Endothelial cell of umbilical vein (primary cell): Measurements from ENCODE around the gene C17orf100. TPM values are rescaled to one million over a fixed set of nuclear protein-coding genes. Genes with fewer than 3 reads are reported as not detected.
A peak's percentile ranks its signal among the peaks of the same experiment; 100 is the strongest.

Source experiments
- BruUV-seq: library from RNA; stranded (reverse); fragments of 400-500 nt; replicated peaks from 2 replicates; lab custom pipeline; 2021; lab: Mats Ljungman, UMichigan
- CTCF ChIA-PET: fragments of 300-600, 350-600 bp; sonication (Branson Sonifier 250); formaldehyde crosslinking; loops from one replicate; lab custom pipeline; 2021; ENCODE audit warnings: antibody characterized with exemption, inconsistent platforms; lab: Charles Lee
- POLR2A ChIA-PET: fragments of 300-600, 350-600 bp; sonication (Branson Sonifier 250); formaldehyde crosslinking; loops from one replicate; lab custom pipeline; 2021; ENCODE audit warnings: antibody characterized with exemption, inconsistent platforms; lab: Charles Lee
- DNase-seq: peaks from one replicate; pipeline ENCODE4 v3.0.0-alpha.2; 2011; ENCODE audit warnings: low read depth, low spot score
- FAIRE-seq: peaks from 2 replicates; lab custom pipeline; 2011; peaks lifted over from hg19 to GRCh38; lab: Jason Lieb, UNC
- H2AFZ ChIP-seq: 2 replicates; pipeline ENCODE4 v1.6.0; 2012; ENCODE audit warnings: low read depth, low read length, control low read depth, inconsistent platforms
- H3K27ac ChIP-seq: 2 replicates; pipeline ENCODE4 v1.5.1; 2011; ENCODE audit warnings: low read depth, mild to moderate bottlenecking, control low read depth, low read length, moderate library complexity; ENCODE audit not compliant: insufficient read depth
- H3K27me3 ChIP-seq, 2 experiments: 2 replicates each; pipeline versions ENCODE4 v1.6.0 to v1.6.1; 2011; ENCODE audit warnings: low read length in 2 of 2, mixed read lengths in 1 of 2; ENCODE audit not compliant: control insufficient read depth in 2 of 2, insufficient read depth in 2 of 2
- H3K36me3 ChIP-seq, 2 experiments: 2 replicates in 1 of 2; 3 replicates in 1 of 2; pipeline ENCODE4 v1.5.1; 2011; ENCODE audit warnings: low read length in 2 of 2, mild to moderate bottlenecking in 1 of 2, moderate library complexity in 1 of 2; ENCODE audit not compliant: control insufficient read depth in 2 of 2, insufficient read depth in 2 of 2; ENCODE audit errors: extremely low read depth in 1 of 2
- H3K4me1 ChIP-seq: 3 replicates; pipeline ENCODE4 v1.5.1; 2011; ENCODE audit warnings: mild to moderate bottlenecking, low read length; ENCODE audit not compliant: control insufficient read depth, insufficient read depth; ENCODE audit errors: extremely low read depth
- H3K4me2 ChIP-seq: 2 replicates; pipeline ENCODE4 v1.6.1; 2011; ENCODE audit warnings: low read length, control low read depth, mixed read lengths; ENCODE audit not compliant: insufficient read depth
- H3K4me3 ChIP-seq, 3 experiments: fragments of 200-600 bp in 1 of 3; sonication (generic), shearing (Covaris generic) in 1 of 3; replicated peaks in 1 of 3; 2 replicates each; pipeline ENCODE4 v1.5.1; 2011 to 2016; ENCODE audit warnings: control low read depth in 3 of 3, low read length in 3 of 3, mild to moderate bottlenecking in 2 of 3, inconsistent platforms in 1 of 3, low read depth in 1 of 3, moderate library complexity in 1 of 3; ENCODE audit not compliant: insufficient read depth in 1 of 3
- H3K79me2 ChIP-seq: 2 replicates; pipeline ENCODE4 v1.6.0; 2012; ENCODE audit warnings: low read length, inconsistent platforms; ENCODE audit not compliant: control insufficient read depth, insufficient read depth
- H3K9ac ChIP-seq: replicated peaks from 2 replicates; pipeline ENCODE3; 2011; ENCODE audit warnings: low read length, control low read depth; ENCODE audit not compliant: insufficient read depth; ENCODE audit errors: extremely low read depth
- H3K9me1 ChIP-seq: replicated peaks from 3 replicates; pipeline ENCODE4 v1.6.0; 2011; ENCODE audit warnings: mild to moderate bottlenecking, low read length; ENCODE audit not compliant: control insufficient read depth, insufficient read depth; ENCODE audit errors: extremely low read depth
- H3K9me3 ChIP-seq: replicated peaks from 2 replicates; pipeline ENCODE4 v1.5.1; 2012; ENCODE audit warnings: low read length, inconsistent platforms; ENCODE audit not compliant: control insufficient read depth, insufficient read depth
- H4K20me1 ChIP-seq: replicated peaks from 2 replicates; pipeline ENCODE3; 2011; ENCODE audit warnings: mild to moderate bottlenecking, low read length; ENCODE audit not compliant: control insufficient read depth, insufficient read depth; ENCODE audit errors: extremely low read depth
- EZH2 ChIP-seq: IDR thresholded peaks from 2 replicates; pipeline ENCODE4 v1.6.1; 2012; ENCODE audit warnings: borderline replicate concordance, low read depth, mild to moderate bottlenecking, moderate library complexity, low read length, inconsistent platforms; ENCODE audit not compliant: severe bottlenecking
- JUN ChIP-seq: IDR thresholded peaks from 2 replicates; pipeline ENCODE4 v1.6.1; 2011; ENCODE audit warnings: borderline replicate concordance, low read depth; ENCODE audit not compliant: insufficient read length, insufficient read depth
- MAX ChIP-seq: IDR thresholded peaks from 2 replicates; pipeline ENCODE4 v1.6.1; 2011; ENCODE audit not compliant: insufficient read depth, insufficient read length
- MYC ChIP-seq: IDR thresholded peaks from one replicate; pipeline ENCODE4 v1.6.1; 2011; ENCODE audit warnings: mild to moderate bottlenecking, low read depth, low read length
- dilution Hi-C: fragments of 300-500 bp; cut with MboI; formaldehyde crosslinking; loops from one replicate; pipeline ENCODE4 v1.15.0; 2019; ENCODE audit warnings: low sequenced_read_pairs; ENCODE audit not compliant: extremely low pct_ligation_motif_present
- intact Hi-C: fragments of 100-400 bp; cut with micrococcal nuclease; formaldehyde crosslinking; loops from one replicate; pipeline ENCODE4 v1.10.0; 2022
- polyA plus RNA-seq, 4 experiments: library from polyadenylated mRNA; depleted of rRNA in 3 of 4; stranded (reverse) in 3 of 4; unstranded in 1 of 4; fragments of >200 nt; gene quantifications; 2 replicates each; pipeline versions ENCODE4 v1.2.1 to v1.2.3, GENCODE V29; 2011 to 2012; ENCODE audit warnings: missing spikeins in 1 of 4
- total RNA-seq: library from RNA; stranded (reverse); gene quantifications from 2 replicates; pipeline ENCODE4 v1.2.3, GENCODE V29; 2021
- TF ChIP-seq, protein P1 (sequence below), 2 donors: IDR thresholded peaks; 1 replicate in 1 of 2; 2 replicates in 1 of 2; pipeline ENCODE4 v1.5.1; 2011; ENCODE audit warnings: low read length in 2 of 2, mild to moderate bottlenecking in 2 of 2, moderate library complexity in 2 of 2, control low read depth in 1 of 2, inconsistent platforms in 1 of 2, low read depth in 1 of 2; ENCODE audit not compliant: insufficient read depth in 1 of 2; ENCODE audit errors: extremely low read depth in 1 of 2

C17orf100 gene
- total and polyA plus RNA-seq, 2 donors (not counting 3 experiments of a cell fraction or from before 2014, with no cell fraction given), result 0.99 to 1.4 TPM

- TF ChIP-seq EZH2 (no peak), JUN (no peak), MYC (no peak), MAX (no peak)
- TF ChIP-seq, protein P1, sequence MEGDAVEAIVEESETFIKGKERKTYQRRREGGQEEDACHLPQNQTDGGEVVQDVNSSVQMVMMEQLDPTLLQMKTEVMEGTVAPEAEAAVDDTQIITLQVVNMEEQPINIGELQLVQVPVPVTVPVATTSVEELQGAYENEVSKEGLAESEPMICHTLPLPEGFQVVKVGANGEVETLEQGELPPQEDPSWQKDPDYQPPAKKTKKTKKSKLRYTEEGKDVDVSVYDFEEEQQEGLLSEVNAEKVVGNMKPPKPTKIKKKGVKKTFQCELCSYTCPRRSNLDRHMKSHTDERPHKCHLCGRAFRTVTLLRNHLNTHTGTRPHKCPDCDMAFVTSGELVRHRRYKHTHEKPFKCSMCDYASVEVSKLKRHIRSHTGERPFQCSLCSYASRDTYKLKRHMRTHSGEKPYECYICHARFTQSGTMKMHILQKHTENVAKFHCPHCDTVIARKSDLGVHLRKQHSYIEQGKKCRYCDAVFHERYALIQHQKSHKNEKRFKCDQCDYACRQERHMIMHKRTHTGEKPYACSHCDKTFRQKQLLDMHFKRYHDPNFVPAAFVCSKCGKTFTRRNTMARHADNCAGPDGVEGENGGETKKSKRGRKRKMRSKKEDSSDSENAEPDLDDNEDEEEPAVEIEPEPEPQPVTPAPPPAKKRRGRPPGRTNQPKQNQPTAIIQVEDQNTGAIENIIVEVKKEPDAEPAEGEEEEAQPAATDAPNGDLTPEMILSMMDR (IDR thresholded peaks at IDR 0.05; ENCODE audit: extremely low read depth in 1 of 2, insufficient read depth in 1 of 2, low read depth in 1 of 2, low read length in 2 of 2), result peak; percentile 85 to 86
- CTCF ChIA-PET, result interaction anchor here (0.6 to 5.3 kb wide), 28 partner anchors 8 to 511 kb away, joined by 3 to 61 read pairs (median 4); partner anchors contain the start of genes C17orf100, MED31 and SLC13A5
- Histone ChIP-seq H3K36me3 (no peaks in the 10 kb centered on the region), H3K27me3 (peaks cover 7 to 11% of the 10 kb centered on the region in 2 experiments), H3K9me1 (no peaks in the 10 kb centered on the region), H2AFZ (no peak overlapping the region), H3K4me2 (no peak overlapping the region), H3K4me3 (no peak overlapping the region), H3K9me3 (no peaks in the 10 kb centered on the region), H4K20me1 (no peaks in the 10 kb centered on the region), H3K27ac (no peak overlapping the region), H3K4me1 (no peaks in the 10 kb centered on the region), H3K9ac (no peak overlapping the region), H3K79me2 (no peaks in the 10 kb centered on the region)
- no TSS peak for BruUV-seq
- intact Hi-C loops, result loop anchor here (1.0 to 5.0 kb wide), 6 partner anchors 36 to 338 kb away; no protein-coding TSS in a partner anchor
- DNase-seq (peak; percentile 82), FAIRE-seq (peak; percentile 89)
- POLR2A ChIA-PET, result no interaction called here
- dilution Hi-C loops, result no loop called here
Measured at GRCh38 chr17:6666077-6666521, 14.5 kb downstream of the C17orf100 start.
